ENCODE measurements around the gene SPTB.

The SPTB gene

GRCh38 chr14:64704143-64704742 lies 175.5 kb downstream of the SPTB start, which contains the start of gene PLEKHG3:
TSS of gene PLEKHG3 (plus strand) at chr14:64704424. CDS start at chr14:64727632, 23,208 bp downstream.
- peak; percentile 78 for DNase-seq

GRCh38 chr14:64703395-64704142 lies 176.1 kb downstream of the SPTB start:
- DNase-seq: no peak

- DNase-seq: peak; percentile 78
Observed at GRCh38 chr14:64702493-64703394, 177.0 kb downstream of the SPTB start.

GRCh38 chr14:64701660-64702059 lies 178.0 kb downstream of the SPTB start:
- no peak for DNase-seq

- DNase-seq: no peak
Observed at GRCh38 chr14:64700894-64701293, 178.8 kb downstream of the SPTB start.

GRCh38 chr14:64700290-64700689 lies 179.4 kb downstream of the SPTB start:
- no peak for DNase-seq

- no peak for DNase-seq
Observed at GRCh38 chr14:64698903-64699302, 180.8 kb downstream of the SPTB start.

- DNase-seq: no peak
Observed at GRCh38 chr14:64696355-64696857, 183.3 kb downstream of the SPTB start.

All from activated effector memory CD4-positive, alpha-beta T cell treated with anti-CD3 and anti-CD28 coated beads, Interleukin-2, amount 50 U/mL, for 16 hours (primary cell).